ENCODE measurements around the gene SCN9A.

Gene SCN9A

DNA sequence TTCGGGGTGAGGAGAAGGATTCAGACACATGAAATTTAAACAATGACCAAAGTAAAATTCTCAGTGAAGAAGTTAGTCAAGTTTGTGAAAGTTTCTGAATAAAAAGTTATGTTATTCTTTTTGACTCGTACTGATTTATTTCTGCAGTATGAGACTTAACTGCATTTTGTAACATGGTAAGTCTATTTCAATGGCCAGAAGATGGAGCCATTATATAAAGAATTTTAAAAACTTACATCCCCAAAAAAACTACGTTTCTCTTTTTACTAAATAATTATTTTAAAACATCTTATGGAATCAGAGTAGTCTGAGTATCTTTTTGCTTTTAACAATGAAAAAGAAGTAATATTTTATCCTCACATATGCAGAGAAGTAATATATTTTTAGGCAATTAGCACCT, 196.5 kb downstream of the SCN9A start:
- no peak for DNase-seq (ENCODE audit: low read depth in 2 of 2)

DNA sequence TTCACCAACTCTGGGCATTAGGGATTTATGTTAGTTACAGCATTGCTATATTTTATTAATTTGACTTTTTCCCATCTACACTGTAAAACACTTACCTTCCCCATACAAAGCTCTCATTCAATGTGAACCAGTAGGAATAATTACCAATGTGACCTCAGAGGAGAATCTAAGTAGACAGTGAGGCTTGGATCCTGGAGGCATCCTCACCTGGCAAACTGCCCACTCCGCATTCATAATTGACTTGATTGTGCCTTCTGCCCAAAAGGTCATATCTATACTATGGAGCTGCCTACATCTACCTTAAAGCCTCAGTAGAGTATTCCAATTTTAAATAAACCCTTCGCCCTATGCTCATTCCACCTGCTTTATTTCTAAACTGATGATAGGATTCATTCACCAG, 202.5 kb downstream of the SCN9A start:
- no peak for DNase-seq (ENCODE audit: low read depth in 2 of 2)

DNA sequence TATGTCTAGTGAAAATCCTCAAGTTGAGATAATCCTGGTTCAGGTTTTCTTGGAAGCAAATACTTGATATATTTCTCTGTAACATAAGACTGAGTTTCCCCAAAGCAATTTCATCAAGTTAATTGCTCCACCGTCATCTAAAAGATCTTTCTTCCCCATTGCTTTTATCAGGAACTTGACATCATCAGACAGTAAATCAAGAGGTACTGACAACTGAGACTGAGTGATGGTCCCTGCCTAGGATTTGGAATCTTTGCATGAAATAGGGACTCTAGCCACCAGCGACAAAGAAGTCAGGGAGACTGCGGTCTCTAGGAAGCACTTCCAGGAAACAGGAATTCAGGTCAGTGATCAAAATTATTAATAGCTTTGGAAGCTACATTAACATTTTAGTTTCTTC, 204.5 kb downstream of the SCN9A start:
- no peak for DNase-seq (ENCODE audit: low read depth in 2 of 2)

DNA sequence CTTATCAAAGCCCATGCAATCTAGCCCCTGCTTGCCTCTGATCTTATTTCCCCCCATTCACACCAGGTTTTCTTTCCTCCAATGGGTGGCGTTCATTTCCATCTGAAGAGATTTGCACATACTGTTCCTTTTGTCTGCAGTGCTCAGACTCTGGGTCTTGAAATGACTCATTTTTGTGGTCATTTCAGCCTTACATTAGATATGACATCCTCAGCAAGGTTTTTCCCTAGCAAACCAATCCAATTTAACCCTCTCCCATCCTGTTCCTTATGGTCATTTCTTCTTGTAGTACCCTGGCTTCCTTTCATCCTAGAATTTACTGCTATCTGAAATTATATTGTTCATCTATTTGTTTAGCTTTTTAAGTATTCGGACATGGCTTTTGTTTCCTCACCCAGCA, 205.4 kb downstream of the SCN9A start:
- DNase-seq (ENCODE audit: low read depth in 2 of 2): no peak

DNA sequence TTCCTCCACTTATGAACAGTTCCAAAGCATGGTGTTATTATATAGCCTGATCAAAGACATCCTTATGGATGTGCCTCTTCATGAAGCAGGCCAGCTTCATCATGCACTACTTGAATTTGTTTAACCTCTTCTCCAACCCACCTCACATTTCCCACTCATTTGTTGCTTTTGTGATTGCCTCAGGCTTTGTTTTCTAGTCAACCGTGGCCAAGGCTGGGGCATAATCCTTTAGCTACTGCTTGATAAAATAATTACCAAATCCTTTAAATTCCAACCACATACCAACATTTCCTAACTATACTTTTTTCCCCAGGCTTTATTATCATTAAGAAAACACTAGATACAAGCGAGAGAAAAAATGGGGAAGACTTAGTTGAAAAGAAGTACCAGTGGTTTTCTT, 208.3 kb downstream of the SCN9A start:
- DNase-seq (ENCODE audit: low read depth in 2 of 2): no peak

DNA sequence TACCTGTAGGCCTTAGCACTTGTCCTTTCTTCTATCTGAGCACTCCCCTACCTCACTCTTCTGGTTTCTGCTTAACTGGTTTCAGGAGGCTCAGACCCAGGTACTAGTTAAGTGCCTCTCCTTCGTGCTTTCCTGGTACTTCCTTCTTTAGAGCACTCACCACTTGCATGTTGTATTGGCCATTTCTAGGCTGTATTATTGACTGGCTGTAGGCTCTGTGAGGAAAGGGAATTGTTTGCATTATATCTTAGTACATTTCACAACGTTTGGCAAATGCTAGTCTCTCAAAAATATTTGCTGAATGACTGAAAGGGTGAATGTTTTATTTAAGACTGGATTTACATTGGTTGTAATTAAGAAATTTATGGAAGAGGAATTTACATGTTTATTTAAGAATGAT, 212.0 kb downstream of the SCN9A start:
- no peak for DNase-seq (ENCODE audit: low read depth in 2 of 2)

DNA sequence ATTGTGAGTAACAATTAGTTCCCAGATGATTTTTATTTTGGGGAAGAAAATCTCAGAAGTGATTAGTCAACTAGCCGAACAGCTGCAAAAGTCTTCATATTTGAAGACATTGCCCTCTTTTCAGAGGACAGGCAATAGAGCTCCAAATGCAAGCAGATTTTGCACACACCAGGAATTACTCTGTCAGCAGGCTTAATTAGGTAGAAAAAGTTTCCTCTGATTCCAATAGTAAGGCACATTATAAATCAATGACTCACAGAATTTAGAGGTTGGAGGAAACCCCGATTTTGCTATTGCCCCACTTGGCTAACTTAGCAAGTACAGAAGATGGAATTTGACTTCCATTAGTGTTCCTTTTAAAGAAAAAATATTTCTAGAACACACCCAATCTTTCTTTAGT, 217.2 kb downstream of the SCN9A start:
- DNase-seq (ENCODE audit: low read depth in 2 of 2): no peak

DNA sequence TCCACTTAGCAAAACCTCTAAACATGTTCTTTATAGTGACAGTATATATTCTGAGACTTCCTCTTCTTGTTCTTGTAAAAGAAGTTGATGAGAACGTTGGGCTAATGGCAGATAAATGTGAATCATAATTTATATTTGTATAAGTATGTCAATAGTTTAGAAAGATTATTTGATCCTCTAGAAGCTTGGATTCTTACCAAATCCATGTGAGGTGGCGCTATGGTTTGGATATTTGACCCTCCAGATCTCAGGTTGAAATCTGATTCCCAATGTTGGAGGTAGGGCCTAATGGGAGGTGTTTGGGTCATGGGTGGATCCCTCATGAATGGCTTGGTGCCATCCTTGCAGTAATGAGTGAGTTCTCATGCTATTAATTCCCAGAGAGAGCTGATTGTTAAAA, 218.2 kb downstream of the SCN9A start:
- no peak for DNase-seq (ENCODE audit: low read depth in 2 of 2)

DNA sequence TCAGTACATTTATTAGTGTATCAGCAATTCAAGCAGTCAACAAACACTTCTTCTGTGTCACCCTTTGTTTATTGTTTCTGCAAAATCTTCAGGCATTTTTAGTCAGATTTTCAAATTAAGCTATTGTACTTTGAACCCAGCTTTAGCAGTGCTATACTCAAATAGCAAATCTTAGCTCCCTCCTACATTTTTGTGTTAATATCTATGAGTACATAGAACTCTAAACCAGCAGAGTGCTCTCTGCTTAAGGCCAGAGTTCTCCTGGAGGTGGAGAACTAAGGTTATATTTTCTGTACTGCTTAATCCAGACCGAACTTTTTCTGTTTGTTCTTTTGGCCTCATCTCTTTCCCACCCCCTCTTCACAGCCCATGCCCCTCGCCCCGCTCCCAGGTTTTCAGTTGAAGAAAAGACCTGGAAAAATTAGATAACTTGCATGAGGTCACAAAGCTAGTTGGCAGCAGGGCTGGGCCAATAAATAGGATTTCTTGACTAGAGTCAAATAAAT, 218.7 kb downstream of the SCN9A start:
- no peak for DNase-seq (ENCODE audit: low read depth in 2 of 2)

DNA sequence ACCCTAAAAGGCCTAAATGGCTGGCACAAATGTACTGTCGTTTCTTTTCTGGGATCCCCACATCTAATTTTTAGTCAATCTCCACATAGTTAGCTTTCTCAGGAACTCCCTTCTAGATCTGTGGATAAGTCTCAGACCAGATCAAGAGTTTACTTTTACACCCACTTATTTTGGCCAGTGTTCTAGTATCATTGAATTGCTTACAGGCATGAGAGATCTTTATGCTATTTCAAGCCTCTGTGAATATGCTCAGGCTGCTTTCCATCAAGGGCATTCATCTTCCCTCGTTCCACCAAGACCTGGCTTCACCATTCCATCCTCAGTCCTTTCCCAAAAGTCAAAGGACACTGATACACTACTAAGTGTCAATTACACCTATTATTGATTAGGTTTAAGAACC, 220.2 kb downstream of the SCN9A start:
- no peak for DNase-seq (ENCODE audit: low read depth in 2 of 2)

DNA sequence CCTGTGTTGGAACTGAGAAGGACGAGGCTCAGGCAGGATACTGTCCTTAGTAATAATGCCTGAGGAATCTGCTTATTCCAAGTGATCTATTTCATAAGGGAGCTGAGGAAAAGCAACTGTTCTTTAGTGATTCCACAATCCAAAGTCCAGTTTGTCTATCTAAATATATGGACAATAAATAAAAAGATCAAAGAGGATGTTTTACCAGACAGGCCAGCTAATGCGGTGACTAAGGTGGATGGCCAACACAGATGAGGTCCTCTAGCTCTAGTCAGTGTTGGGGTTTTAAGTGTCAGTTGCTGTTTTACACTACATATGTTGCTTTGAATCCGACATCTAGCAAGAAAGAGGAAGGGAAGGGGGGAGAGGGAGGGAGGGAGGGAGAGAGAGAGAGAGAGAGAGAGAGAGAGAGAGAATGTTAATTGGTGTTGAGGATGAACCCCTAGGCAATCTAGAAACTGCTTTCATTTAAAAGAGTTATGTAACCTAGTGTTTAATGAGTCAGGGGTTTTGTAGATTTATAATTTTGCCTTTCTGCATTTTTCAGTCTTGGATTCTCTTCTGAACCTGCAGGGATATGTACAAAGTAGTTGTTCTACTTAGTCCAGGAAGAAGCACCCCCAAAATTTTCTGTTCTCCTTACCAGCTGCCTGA, 220.9 kb downstream of the SCN9A start:
- no peak for DNase-seq (ENCODE audit: low read depth in 2 of 2)

DNA sequence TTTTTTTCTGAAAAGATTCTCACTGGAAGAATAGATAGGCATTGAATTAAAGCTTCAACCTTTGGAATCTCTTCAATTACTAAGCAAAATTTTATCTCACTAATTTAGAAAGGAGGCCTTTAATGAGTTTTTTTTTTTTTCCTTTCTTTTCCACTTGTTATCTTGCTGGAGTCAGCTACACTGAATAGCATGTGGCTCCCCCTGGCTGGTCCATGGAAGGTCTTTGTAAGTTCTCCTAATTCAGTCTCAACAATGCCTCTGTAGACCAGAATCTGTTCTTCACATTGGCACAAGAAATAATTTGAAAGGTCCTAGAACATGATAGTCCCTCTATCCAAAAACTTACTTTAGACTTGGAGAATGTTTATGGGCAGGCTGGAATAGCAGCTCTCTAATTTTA, 223.7 kb downstream of the SCN9A start:
- DNase-seq (ENCODE audit: low read depth in 2 of 2): no peak

DNA sequence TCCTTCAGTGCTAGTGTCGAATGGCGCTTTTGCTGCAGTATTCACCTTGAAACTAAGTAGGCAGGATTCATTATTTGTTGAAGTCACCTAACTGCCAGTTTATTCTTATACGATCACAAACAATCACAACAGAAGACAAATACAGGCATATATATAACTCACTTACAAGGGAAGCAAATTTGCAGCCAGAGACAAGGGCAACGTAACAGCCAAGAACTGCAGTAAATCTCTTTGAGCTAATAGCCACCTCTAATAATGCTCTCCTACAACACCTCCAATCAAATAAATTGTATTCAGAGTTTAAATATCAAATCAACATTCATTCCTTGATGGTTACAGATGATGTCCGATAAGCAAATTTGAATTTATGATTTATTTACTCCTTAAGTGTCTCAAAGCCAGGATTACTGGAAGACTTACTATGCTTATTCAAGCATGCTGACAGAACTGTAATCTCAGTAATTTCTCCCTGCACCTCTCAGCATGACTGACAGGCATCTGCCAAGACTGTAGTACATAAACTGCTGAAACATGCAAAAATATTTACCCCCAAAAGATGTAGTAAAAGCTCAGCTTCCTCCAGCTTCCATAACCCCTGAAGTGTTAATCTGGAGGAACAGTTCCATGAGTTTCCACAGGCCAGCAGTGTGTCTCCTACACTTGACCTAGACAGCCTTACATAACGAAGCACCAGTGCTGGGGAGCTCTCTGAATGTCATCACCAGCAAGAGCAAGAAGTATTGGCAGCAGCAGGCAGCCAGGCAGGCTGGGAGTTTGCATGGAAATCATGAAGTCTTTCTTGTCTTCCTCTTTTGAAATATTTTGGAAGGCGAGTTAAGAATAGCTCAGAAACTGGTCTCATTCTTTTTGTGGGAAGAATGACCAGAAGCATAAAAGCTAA, 227.0 kb downstream of the SCN9A start:
- no peak for DNase-seq (ENCODE audit: low read depth in 2 of 2)

DNA sequence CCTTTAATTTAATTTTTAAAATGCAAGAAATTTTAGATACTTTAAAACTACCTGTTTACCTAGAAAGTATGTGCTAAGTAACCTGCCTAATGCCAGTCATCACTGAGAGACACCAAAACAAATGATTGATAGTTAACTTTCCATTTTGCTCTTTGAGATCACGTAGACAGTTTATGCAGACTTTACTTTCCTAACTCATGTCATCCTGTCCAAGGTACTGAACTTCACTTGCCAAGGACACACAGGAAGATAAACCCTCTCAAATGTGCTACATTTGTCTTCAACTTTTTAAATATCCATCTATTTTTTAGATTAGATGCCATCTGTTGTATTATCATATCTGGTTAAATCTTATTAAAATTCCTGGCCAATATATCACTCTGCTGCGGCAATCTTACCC, 227.9 kb downstream of the SCN9A start:
- no peak for DNase-seq (ENCODE audit: low read depth in 2 of 2)
